Right renal cortex interstitium (tissue), 3 donors: ENCODE measurements around the gene ZFYVE9. TPM values are rescaled to one million over a fixed set of nuclear protein-coding genes. Genes with fewer than 3 reads are reported as not detected.
"Not testable (repeated sequence)": the region's sequence is repeated elsewhere in the genome, so short reads cannot be mapped to it uniquely, and the experiment has no call there.

Experiments
- DNase-seq, 3 donors: peaks; one replicate each; pipeline ENCODE4 v3.0.0-alpha.2; 2013; ENCODE audit warnings: low read depth in 3 of 3, low spot score in 2 of 3
- polyA plus RNA-seq, 3 donors: library from polyadenylated mRNA; unstranded; fragments of 120-200 nt; gene quantifications; one replicate each; pipeline ENCODE4 v1.2.1, GENCODE V29; 2013; ENCODE audit not compliant: insufficient read length in 3 of 3

ZFYVE9 gene
- polyA plus RNA-seq, 3 donors, result 36.9 to 40.9 (median 39.5) TPM

- DNase-seq, result no peak
These were observed 222.4 kb downstream of the ZFYVE9 start for GRCh38 chr1:52364235-52364839.

- DNase-seq, result no peak
These were observed 223.3 kb downstream of the ZFYVE9 start for GRCh38 chr1:52365071-52365745.

GRCh38 chr1:52365746-52366516, 224.0 kb downstream of the ZFYVE9 start, which contains the start of gene CC2D1B:
Gene CC2D1B (minus strand): TSS chr1:52366205. CDS start chr1:52364620, 1,585 bp downstream.
- peak; percentile 88 to 93 (median 92) for DNase-seq

GRCh38 chr1:52366517-52366827, 224.6 kb downstream of the ZFYVE9 start:
- DNase-seq, result no peak

- no peak for DNase-seq
These were observed 225.4 kb downstream of the ZFYVE9 start for GRCh38 chr1:52367272-52367671.

- peak in 1 of 3 donors; percentile 51 for DNase-seq
These were observed 226.7 kb downstream of the ZFYVE9 start for GRCh38 chr1:52368383-52369172.

- DNase-seq, result not testable (repeated sequence)
These were observed 228.0 kb downstream of the ZFYVE9 start for GRCh38 chr1:52369851-52370250.

GRCh38 chr1:52385376-52385775, 243.5 kb downstream of the ZFYVE9 start:
- no peak for DNase-seq

- no peak for DNase-seq
These were observed 244.6 kb downstream of the ZFYVE9 start for GRCh38 chr1:52386458-52386857.

- DNase-seq, result no peak
These were observed 251.3 kb downstream of the ZFYVE9 start for GRCh38 chr1:52393174-52393573.

Other genes starting within 250 kb of the ZFYVE9 start
- 1 to 10 TPM; 4.8 to 5.1 (median 4.8) TPM for gene RAB3B, start 151.4 kb upstream of the ZFYVE9 start, polyA plus RNA-seq
- 1 to 10 TPM; 6.1 to 6.8 (median 6.7) TPM for gene KTI12, start 108.3 kb upstream of the ZFYVE9 start, polyA plus RNA-seq
- gene TXNDC12, start 86.9 kb upstream of the ZFYVE9 start, polyA plus RNA-seq, result 10 to 100 TPM; 72.8 to 77.9 (median 73.1) TPM
- gene BTF3L4, start 85.8 kb upstream of the ZFYVE9 start, polyA plus RNA-seq, result 10 to 100 TPM; 85.7 to 91.6 (median 90.7) TPM
- 10 to 100 TPM; 23.8 to 43.4 (median 26.2) TPM for gene CC2D1B, start 224.1 kb downstream of the ZFYVE9 start, polyA plus RNA-seq